TTC549 (cell line): ENCODE data around the gene SPANXN2.
"Not testable (repeated sequence)": the region's sequence is repeated elsewhere in the genome, so short reads cannot be mapped to it uniquely, and the experiment has no call there.

Experiments
- FAIRE-seq: peaks from 2 replicates; lab custom pipeline; 2012; peaks lifted over from hg19 to GRCh38; lab: Jason Lieb, UNC

SPANXN2 gene

GRCh38 chrX:143720652-143721051, at the start of gene SPANXN2:
TSS of gene SPANXN2 (minus strand) at chrX:143720752. CDS start at chrX:143720668, 84 bp downstream.
- FAIRE-seq, result not testable (repeated sequence)

GRCh38 chrX:143768976-143769375, 48.4 kb upstream of the SPANXN2 start:
- no peak for FAIRE-seq

GRCh38 chrX:143767789-143768188, 47.2 kb upstream of the SPANXN2 start:
- not testable (repeated sequence) for FAIRE-seq

GRCh38 chrX:143757887-143758286, 37.3 kb upstream of the SPANXN2 start:
- no peak for FAIRE-seq

GRCh38 chrX:143757375-143757774, 36.8 kb upstream of the SPANXN2 start:
- FAIRE-seq, result no peak

GRCh38 chrX:143754183-143754582, 33.6 kb upstream of the SPANXN2 start:
- no peak for FAIRE-seq

GRCh38 chrX:143733866-143734265, 13.3 kb upstream of the SPANXN2 start:
- no peak for FAIRE-seq

- FAIRE-seq, result no peak
Observed at GRCh38 chrX:143726296-143726695, 5.7 kb upstream of the SPANXN2 start.

GRCh38 chrX:143701460-143701859, 19.1 kb downstream of the SPANXN2 start:
- FAIRE-seq, result no peak

- no peak for FAIRE-seq
Observed at GRCh38 chrX:143694885-143695284, 25.7 kb downstream of the SPANXN2 start.

- FAIRE-seq, result no peak
Observed at GRCh38 chrX:143683486-143683885, 37.1 kb downstream of the SPANXN2 start.

- no peak for FAIRE-seq
Observed at GRCh38 chrX:143674926-143675325, 45.6 kb downstream of the SPANXN2 start.

GRCh38 chrX:143669395-143669794, 51.2 kb downstream of the SPANXN2 start:
- FAIRE-seq, result no peak

- FAIRE-seq, result peak; percentile 73
Observed at GRCh38 chrX:143664302-143664701, 56.2 kb downstream of the SPANXN2 start.

GRCh38 chrX:143663755-143664154, 56.8 kb downstream of the SPANXN2 start:
- no peak for FAIRE-seq
